WTC11 (cell line): ENCODE results near the gene CD96. TPM values are rescaled to one million over a fixed set of nuclear protein-coding genes. Genes with fewer than 3 reads are reported as not detected.

ENCODE experiments used
- ATAC-seq: fragments of 200-7000 bp; cut with Tn5 transposase; 2 replicates; pipeline ENCODE4 v1.10.0; 2021; ENCODE audit warnings: mild to moderate bottlenecking, moderate library complexity
- CTCF ChIA-PET: fragments of 300-600 bp; sonication (Branson Sonifier 250); formaldehyde crosslinking; loops from one replicate; lab custom pipeline; 2021; ENCODE audit warnings: antibody characterized with exemption; lab: Charles Lee
- POLR2A ChIA-PET: fragments of 350-600 bp; sonication (Branson Sonifier 250); formaldehyde crosslinking; loops from one replicate; lab custom pipeline; 2021; ENCODE audit warnings: antibody characterized with exemption; lab: Charles Lee
- DNase-seq: peaks from one replicate; pipeline ENCODE4 v3.0.0; 2021; ENCODE audit warnings: low spot score
- H3K27ac Mint-ChIP-seq: 2 replicates; pipeline ENCODE4 v1.8.0; 2021; ENCODE audit warnings: mixed read lengths
- H3K27me3 Mint-ChIP-seq: 2 replicates; pipeline ENCODE4 v1.8.0; 2021; ENCODE audit warnings: low read depth, mild to moderate bottlenecking, moderate library complexity, mixed read lengths
- H3K36me3 Mint-ChIP-seq: 2 replicates; pipeline ENCODE4 v1.8.0; 2021; ENCODE audit warnings: mixed read lengths
- H3K4me1 Mint-ChIP-seq: 2 replicates; pipeline ENCODE4 v1.8.0; 2022; ENCODE audit warnings: mixed read lengths
- H3K4me3 Mint-ChIP-seq: 2 replicates; pipeline ENCODE4 v1.8.0; 2021; ENCODE audit warnings: mild to moderate bottlenecking, moderate library complexity, mixed read lengths
- H3K9me3 Mint-ChIP-seq: 2 replicates; pipeline ENCODE4 v1.8.0; 2021; ENCODE audit warnings: mixed read lengths
- AR ChIP-seq: fragments of 250-450 bp; sonication (Bioruptor Pico); IDR thresholded peaks from 2 replicates; pipeline ENCODE4 v1.9.0; 2021; ENCODE audit warnings: mild to moderate bottlenecking
- ATF1 ChIP-seq: sonication (generic); formaldehyde crosslinking; IDR thresholded peaks from 2 replicates; pipeline ENCODE4 v1.8.1; 2023; ENCODE audit warnings: mild to moderate bottlenecking, moderate library complexity, missing genetic modification reagents
- CBFB ChIP-seq: sonication (generic); formaldehyde crosslinking; IDR thresholded peaks from 2 replicates; pipeline ENCODE4 v1.8.1; 2022; ENCODE audit warnings: mild to moderate bottlenecking, low read depth, missing genetic modification reagents
- ETV6 ChIP-seq: sonication (generic); formaldehyde crosslinking; IDR thresholded peaks from 2 replicates; pipeline ENCODE4 v1.8.1; 2022; ENCODE audit warnings: mild to moderate bottlenecking, missing genetic modification reagents
- FOXJ3 ChIP-seq: sonication (generic); formaldehyde crosslinking; IDR thresholded peaks from 2 replicates; pipeline ENCODE4 v1.9.0; 2021; ENCODE audit warnings: missing genetic modification reagents, mild to moderate bottlenecking, borderline replicate concordance
- FOXP1 ChIP-seq: sonication (generic); formaldehyde crosslinking; IDR thresholded peaks from 2 replicates; pipeline ENCODE4 v1.8.0; 2022; ENCODE audit warnings: missing genetic modification reagents, mild to moderate bottlenecking, moderate library complexity, borderline replicate concordance
- IRF2 ChIP-seq: sonication (generic); formaldehyde crosslinking; IDR thresholded peaks from 2 replicates; pipeline ENCODE4 v1.8.0; 2022; ENCODE audit warnings: low read depth, missing genetic modification reagents, borderline replicate concordance
- JUN ChIP-seq: sonication (generic); formaldehyde crosslinking; IDR thresholded peaks from 2 replicates; pipeline ENCODE4 v1.8.0; 2023; ENCODE audit warnings: mild to moderate bottlenecking, missing genetic modification reagents
- NFATC4 ChIP-seq: fragments of 250-450 bp; sonication (Bioruptor Pico); IDR thresholded peaks from 2 replicates; pipeline ENCODE4 v1.9.0; 2021; ENCODE audit warnings: mild to moderate bottlenecking
- NFYB ChIP-seq: sonication (generic); formaldehyde crosslinking; conservative IDR thresholded peaks from 2 replicates; pipeline ENCODE4 v1.8.0; 2022; ENCODE audit warnings: low read depth, missing genetic modification reagents
- NR1H2 ChIP-seq: sonication (generic); formaldehyde crosslinking; IDR thresholded peaks from 2 replicates; pipeline ENCODE4 v1.9.0; 2021; ENCODE audit warnings: mild to moderate bottlenecking, moderate library complexity, missing genetic modification reagents
- SMAD4 ChIP-seq: sonication (generic); formaldehyde crosslinking; IDR thresholded peaks from 2 replicates; pipeline ENCODE4 v1.8.0; 2022; ENCODE audit warnings: mild to moderate bottlenecking, missing genetic modification reagents
- SP1 ChIP-seq: sonication (generic); formaldehyde crosslinking; conservative IDR thresholded peaks from 2 replicates; pipeline ENCODE4 v1.8.1; 2022; ENCODE audit warnings: missing genetic modification reagents
- TEAD1 ChIP-seq: sonication (generic); formaldehyde crosslinking; IDR thresholded peaks from 2 replicates; pipeline ENCODE4 v1.8.0; 2022; ENCODE audit warnings: mild to moderate bottlenecking, missing genetic modification reagents
- TP53 ChIP-seq: sonication (generic); formaldehyde crosslinking; IDR thresholded peaks from 2 replicates; pipeline ENCODE4 v1.8.1; 2023; ENCODE audit warnings: mild to moderate bottlenecking, missing genetic modification reagents
- USF2 ChIP-seq: sonication (generic); formaldehyde crosslinking; IDR thresholded peaks from 2 replicates; pipeline ENCODE4 v1.8.1; 2023; ENCODE audit warnings: mild to moderate bottlenecking, missing genetic modification reagents, moderate library complexity
- ZNF416 ChIP-seq: fragments of 250-450 bp; sonication (Bioruptor Pico); IDR thresholded peaks from 2 replicates; pipeline ENCODE4 v1.9.0; 2021; ENCODE audit warnings: mild to moderate bottlenecking, inconsistent platforms
- ZNF671 ChIP-seq: fragments of 250-450 bp; sonication (Bioruptor Pico); IDR thresholded peaks from 2 replicates; pipeline ENCODE4 v1.8.0; 2021; ENCODE audit warnings: mild to moderate bottlenecking
- total RNA-seq: library from RNA; stranded (reverse); gene quantifications from 3 replicates; pipeline ENCODE4 v1.2.3, GENCODE V29; 2021
- TF ChIP-seq, protein P1 (sequence below): sonication (generic); formaldehyde crosslinking; conservative IDR thresholded peaks from 2 replicates; pipeline ENCODE4 v1.8.1; 2022; ENCODE audit warnings: mild to moderate bottlenecking, missing genetic modification reagents
- TF ChIP-seq, protein P2 (sequence below): fragments of 250-450 bp; sonication (Bioruptor Pico); IDR thresholded peaks from 2 replicates; pipeline ENCODE4 v1.9.0; 2021; ENCODE audit warnings: mild to moderate bottlenecking
- TF ChIP-seq, protein P3 (sequence below): sonication (generic); formaldehyde crosslinking; IDR thresholded peaks from 2 replicates; pipeline ENCODE4 v1.8.0; 2023; ENCODE audit warnings: mild to moderate bottlenecking, missing genetic modification reagents
- TF ChIP-seq, protein P4 (sequence below): sonication (generic); formaldehyde crosslinking; IDR thresholded peaks from 2 replicates; pipeline ENCODE4 v1.8.1; 2023; ENCODE audit warnings: mild to moderate bottlenecking, moderate library complexity, missing genetic modification reagents
- TF ChIP-seq, protein P5 (sequence below): sonication (generic); formaldehyde crosslinking; IDR thresholded peaks from 2 replicates; pipeline ENCODE4 v1.8.1; 2022; ENCODE audit warnings: mild to moderate bottlenecking, moderate library complexity, missing genetic modification reagents
- TF ChIP-seq, protein P6 (sequence below): sonication (generic); formaldehyde crosslinking; IDR thresholded peaks from 2 replicates; pipeline ENCODE4 v1.8.1; 2022; ENCODE audit warnings: mild to moderate bottlenecking, missing genetic modification reagents, moderate library complexity, borderline replicate concordance

Gene CD96
- total RNA-seq, 1 experiment from 2014 or later, result 0.33 TPM

GRCh38 chr3:111571282-111571681 lies 29.3 kb downstream of the CD96 start (continued):
- TF ChIP-seq AR (CRISPR knock-in tag) (no peak), ATF1 (CRISPR knock-in tag) (no peak), TEAD1 (CRISPR knock-in tag) (no peak), FOXP1 (CRISPR knock-in tag) (no peak)
- TF ChIP-seq, protein P1, sequence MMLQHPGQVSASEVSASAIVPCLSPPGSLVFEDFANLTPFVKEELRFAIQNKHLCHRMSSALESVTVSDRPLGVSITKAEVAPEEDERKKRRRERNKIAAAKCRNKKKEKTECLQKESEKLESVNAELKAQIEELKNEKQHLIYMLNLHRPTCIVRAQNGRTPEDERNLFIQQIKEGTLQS, result no peak
- TF ChIP-seq, protein P2, sequence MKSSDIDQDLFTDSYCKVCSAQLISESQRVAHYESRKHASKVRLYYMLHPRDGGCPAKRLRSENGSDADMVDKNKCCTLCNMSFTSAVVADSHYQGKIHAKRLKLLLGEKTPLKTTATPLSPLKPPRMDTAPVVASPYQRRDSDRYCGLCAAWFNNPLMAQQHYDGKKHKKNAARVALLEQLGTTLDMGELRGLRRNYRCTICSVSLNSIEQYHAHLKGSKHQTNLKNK (CRISPR knock-in tag), result no peak
- TF ChIP-seq, protein P3, sequence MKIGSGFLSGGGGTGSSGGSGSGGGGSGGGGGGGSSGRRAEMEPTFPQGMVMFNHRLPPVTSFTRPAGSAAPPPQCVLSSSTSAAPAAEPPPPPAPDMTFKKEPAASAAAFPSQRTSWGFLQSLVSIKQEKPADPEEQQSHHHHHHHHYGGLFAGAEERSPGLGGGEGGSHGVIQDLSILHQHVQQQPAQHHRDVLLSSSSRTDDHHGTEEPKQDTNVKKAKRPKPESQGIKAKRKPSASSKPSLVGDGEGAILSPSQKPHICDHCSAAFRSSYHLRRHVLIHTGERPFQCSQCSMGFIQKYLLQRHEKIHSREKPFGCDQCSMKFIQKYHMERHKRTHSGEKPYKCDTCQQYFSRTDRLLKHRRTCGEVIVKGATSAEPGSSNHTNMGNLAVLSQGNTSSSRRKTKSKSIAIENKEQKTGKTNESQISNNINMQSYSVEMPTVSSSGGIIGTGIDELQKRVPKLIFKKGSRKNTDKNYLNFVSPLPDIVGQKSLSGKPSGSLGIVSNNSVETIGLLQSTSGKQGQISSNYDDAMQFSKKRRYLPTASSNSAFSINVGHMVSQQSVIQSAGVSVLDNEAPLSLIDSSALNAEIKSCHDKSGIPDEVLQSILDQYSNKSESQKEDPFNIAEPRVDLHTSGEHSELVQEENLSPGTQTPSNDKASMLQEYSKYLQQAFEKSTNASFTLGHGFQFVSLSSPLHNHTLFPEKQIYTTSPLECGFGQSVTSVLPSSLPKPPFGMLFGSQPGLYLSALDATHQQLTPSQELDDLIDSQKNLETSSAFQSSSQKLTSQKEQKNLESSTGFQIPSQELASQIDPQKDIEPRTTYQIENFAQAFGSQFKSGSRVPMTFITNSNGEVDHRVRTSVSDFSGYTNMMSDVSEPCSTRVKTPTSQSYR (CRISPR knock-in tag), result no peak

DNA sequence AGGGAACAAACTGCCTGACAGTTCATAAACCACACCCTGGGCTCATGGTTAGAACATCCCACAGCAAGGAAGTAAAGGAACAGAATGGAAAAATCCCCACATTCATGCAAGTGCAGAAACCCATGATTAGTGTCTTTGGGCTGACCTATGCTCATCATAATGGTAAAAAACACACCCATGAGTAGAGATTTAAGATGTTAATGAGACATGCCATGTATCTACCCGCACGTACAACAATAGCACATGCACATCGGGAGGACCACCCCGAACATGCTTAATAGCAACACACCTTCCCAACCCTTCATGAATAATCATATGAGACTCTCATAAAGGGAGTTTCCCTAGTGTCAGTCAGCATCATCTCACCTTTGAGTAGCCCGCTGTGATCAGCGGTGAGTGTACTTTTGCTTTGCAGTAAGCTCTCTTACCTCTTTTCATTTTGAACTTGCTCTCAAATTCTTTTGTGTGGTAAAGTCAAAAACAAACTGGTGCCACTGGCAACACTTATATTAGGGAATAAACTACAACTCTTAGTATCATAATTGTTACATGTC lies 30.0 kb downstream of the CD96 start:
- ATAC-seq, result no peak
- Mint-ChIP-seq H3K27me3 (no peaks in the 10 kb centered on the region), H3K4me1 (no peaks in the 10 kb centered on the region), H3K4me3 (no peak overlapping the region), H3K36me3 (no peaks in the 10 kb centered on the region), H3K27ac (no peak overlapping the region), H3K9me3 (no peaks in the 10 kb centered on the region)
- no peak for DNase-seq
- CTCF ChIA-PET, result no interaction called here
- POLR2A ChIA-PET, result no interaction called here
- TF ChIP-seq NFYB (CRISPR knock-in tag) (no peak), SMAD4 (no peak), JUN (CRISPR knock-in tag) (no peak), NFATC4 (no peak), FOXJ3 (CRISPR knock-in tag) (no peak), TP53 (CRISPR knock-in tag) (no peak), ZNF416 (no peak), ETV6 (CRISPR knock-in tag) (no peak), ZNF671 (no peak), IRF2 (CRISPR knock-in tag) (no peak), CBFB (CRISPR knock-in tag) (no peak), USF2 (CRISPR knock-in tag) (no peak), SP1 (no peak), NR1H2 (no peak)
- TF ChIP-seq, protein P4, sequence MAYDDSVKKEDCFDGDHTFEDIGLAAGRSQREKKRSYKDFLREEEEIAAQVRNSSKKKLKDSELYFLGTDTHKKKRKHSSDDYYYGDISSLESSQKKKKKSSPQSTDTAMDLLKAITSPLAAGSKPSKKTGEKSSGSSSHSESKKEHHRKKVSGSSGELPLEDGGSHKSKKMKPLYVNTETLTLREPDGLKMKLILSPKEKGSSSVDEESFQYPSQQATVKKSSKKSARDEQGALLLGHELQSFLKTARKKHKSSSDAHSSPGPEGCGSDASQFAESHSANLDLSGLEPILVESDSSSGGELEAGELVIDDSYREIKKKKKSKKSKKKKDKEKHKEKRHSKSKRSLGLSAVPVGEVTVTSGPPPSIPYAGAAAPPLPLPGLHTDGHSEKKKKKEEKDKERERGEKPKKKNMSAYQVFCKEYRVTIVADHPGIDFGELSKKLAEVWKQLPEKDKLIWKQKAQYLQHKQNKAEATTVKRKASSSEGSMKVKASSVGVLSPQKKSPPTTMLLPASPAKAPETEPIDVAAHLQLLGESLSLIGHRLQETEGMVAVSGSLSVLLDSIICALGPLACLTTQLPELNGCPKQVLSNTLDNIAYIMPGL (CRISPR knock-in tag), result no peak
- TF ChIP-seq, protein P5, sequence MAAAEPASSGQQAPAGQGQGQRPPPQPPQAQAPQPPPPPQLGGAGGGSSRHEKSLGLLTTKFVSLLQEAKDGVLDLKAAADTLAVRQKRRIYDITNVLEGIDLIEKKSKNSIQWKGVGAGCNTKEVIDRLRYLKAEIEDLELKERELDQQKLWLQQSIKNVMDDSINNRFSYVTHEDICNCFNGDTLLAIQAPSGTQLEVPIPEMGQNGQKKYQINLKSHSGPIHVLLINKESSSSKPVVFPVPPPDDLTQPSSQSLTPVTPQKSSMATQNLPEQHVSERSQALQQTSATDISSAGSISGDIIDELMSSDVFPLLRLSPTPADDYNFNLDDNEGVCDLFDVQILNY (CRISPR knock-in tag), result no peak
- TF ChIP-seq, protein P6, sequence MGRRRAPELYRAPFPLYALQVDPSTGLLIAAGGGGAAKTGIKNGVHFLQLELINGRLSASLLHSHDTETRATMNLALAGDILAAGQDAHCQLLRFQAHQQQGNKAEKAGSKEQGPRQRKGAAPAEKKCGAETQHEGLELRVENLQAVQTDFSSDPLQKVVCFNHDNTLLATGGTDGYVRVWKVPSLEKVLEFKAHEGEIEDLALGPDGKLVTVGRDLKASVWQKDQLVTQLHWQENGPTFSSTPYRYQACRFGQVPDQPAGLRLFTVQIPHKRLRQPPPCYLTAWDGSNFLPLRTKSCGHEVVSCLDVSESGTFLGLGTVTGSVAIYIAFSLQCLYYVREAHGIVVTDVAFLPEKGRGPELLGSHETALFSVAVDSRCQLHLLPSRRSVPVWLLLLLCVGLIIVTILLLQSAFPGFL (CRISPR knock-in tag), result no peak
- TF ChIP-seq, protein P1, result no peak
